HG03469 (cell line): ENCODE data around the gene ARPC1A.
"Not testable (repeated sequence)": the region's sequence is repeated elsewhere in the genome, so short reads cannot be mapped to it uniquely, and the experiment has no call there.

Experiments
- ATAC-seq: cut with Tn5 transposase; IDR thresholded peaks from one replicate; pipeline ENCODE4 v1.9.1; 2021; ENCODE audit warnings: mild to moderate bottlenecking, moderate library complexity, moderate number of reproducible peaks; ENCODE audit not compliant: unreplicated experiment

ARPC1A gene

DNA sequence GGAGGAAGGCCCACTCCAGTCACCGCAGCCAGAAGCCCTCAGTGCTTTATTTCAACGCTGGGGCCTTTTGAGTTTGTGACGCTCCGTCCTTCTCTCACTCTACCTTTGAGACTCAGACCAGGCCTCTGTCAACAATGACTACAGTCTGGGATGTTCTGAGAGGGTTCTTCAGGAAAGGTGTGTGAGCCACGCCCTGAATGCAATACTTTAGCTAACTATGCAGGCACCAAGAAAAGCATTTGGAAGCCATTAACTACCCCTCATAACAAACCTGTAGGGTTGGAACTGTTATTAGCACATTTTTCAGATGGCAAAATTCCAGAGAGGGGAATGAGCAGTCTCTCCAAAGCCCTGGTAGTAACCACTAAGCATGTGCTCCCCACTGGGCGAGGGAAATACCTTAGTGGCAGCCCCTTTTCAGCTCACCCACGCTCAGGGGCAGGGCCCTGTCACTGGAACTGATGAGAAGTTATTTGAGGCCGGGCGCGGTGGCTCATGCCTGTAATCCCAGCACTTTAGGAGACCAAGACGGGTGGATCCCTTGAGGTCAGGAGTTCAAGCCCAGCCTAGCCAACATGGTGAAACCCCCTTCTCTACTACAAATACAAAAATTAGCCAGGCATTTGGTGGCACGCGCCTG is 43.2 kb downstream of the ARPC1A start:
- no peak for ATAC-seq

DNA sequence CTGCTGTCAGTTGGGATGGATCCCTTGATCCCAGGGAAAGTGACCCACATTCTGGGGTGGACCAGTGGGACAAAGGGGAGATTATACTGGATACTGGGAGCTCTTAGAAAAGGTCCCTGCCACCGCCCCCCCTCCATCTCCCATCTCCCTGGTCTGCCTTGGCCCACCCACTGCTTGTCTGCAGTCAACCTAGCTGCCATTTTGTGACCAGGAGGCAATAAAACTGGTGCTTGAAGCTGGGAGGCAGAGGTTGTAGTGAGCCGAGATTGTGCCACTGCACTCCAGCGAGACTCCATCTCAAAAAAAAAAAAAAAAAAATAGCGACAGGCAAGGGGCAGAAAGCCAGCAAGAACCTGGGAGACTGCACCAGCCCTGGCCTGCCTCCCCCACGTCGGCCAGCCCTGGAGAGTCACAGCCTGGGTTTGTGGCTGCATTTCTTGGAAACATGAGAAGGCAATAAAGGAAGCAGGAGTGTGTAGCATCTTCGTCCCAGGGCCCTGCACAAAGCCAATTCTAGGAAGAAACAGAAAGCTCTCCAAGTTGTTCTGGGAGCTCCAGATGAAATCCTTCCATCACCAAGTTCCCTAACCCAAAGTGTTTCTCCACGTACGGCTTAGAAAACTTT is 44.2 kb downstream of the ARPC1A start:
- ATAC-seq: no peak

DNA sequence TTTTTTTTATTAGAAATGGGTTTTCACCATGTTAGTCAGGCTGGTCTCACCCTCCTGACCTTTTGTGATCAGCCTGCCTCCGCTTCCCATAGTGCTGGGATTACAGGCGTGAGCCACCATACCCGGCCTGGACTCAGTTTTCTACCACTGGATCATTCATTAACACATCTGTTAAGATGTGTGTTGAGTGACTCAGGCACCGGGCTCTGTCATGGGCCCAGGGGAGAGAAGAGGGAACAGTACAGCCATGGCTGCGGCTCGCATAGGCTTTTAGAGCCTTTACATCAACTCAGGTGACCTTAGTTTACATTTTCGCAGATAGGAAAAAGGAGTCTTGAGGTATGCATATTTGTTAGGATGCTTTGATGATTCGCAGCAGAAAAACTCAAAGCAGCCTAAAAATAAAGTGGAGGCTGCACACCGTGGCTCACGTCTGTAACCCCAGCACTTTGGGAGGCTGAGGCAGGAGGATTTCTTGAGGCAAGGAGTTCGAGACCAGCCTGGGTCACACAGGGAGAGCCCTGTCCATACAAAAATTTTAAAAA is 45.8 kb downstream of the ARPC1A start:
- no peak for ATAC-seq

DNA sequence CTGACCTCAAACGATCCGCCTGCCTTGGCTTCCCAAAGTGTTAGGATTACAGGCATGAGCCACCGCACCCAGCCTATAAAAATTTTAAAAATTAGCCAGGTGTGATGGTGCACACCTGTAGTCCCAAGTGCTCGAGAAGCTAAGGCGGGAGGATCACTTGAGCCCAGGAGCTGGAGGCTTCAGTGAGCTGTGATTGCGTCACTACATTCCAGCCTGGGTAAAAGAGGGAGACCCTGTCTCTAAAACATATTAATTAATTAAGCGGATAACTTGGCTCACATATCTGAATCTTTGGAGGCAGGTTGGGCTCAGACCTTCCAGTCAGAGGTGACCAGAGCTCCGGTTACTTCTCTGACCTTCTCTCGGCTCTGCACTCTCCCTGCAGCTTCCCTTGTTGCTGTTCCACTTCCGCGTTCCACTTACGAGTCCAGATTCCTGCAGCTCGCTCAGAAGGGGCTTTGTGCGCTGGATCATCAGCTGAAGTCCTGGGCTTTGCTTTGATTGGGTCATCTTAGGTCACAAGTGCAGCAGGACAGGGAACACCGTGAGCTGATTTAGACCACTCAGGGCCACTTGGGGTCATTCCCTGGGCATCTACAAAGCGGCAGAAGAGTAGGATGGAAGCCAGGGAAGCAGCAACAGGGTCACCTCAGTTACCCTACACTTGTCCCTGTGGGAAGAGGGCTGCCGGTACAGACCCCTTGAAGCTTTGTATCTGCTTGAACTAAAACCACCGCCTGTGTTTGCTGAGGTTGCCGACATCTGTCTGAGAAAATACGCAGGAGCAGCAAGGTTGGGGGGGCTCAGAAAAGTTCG is 46.8 kb downstream of the ARPC1A start:
- ATAC-seq: no peak

DNA sequence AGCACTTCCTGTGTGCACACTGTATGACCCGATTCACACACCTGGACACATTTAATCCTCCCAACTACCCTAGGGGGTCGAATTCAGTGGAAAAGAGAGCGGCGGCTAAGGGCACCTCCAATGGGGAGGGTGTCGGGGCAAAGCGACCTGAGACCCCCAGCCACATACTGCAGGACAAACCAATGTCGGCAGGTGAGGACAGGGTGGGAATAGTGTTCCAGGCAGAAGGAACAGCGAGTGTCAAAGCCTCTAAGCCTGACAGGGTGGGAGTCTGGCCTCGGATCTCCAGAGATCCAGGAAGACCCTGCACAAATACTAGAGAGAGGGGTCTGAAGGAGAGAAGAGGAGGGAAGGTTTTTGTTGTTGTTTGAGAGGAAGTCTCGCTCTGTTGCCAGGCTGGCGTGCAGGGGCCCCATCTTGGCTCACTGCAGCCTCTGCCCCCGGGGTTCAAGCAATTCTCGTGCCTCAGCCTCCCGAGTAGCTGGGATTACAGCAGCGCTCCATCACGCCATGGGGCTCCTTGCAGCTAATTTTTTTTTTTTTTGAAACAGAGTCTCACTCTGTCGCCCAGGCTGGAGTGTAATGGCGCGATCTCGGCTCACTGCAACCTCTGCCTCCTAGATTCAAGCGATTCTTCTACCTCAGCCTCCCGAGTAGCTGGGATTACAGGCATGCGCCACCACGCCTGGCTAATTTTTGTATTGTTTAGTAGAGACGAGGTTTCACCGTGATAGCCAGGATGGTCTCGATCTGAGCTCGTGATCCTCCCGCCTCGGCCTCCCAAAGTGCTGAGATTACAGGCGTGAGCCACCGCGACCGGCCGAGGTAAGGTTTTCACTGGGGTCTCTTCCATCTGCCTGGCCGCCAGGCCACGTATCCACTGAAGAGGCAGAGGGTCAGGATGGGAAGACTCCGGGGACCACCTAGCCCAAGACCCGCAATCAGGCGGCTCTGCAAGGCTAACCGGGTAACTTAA is 47.7 kb downstream of the ARPC1A start:
- ATAC-seq: no peak

DNA sequence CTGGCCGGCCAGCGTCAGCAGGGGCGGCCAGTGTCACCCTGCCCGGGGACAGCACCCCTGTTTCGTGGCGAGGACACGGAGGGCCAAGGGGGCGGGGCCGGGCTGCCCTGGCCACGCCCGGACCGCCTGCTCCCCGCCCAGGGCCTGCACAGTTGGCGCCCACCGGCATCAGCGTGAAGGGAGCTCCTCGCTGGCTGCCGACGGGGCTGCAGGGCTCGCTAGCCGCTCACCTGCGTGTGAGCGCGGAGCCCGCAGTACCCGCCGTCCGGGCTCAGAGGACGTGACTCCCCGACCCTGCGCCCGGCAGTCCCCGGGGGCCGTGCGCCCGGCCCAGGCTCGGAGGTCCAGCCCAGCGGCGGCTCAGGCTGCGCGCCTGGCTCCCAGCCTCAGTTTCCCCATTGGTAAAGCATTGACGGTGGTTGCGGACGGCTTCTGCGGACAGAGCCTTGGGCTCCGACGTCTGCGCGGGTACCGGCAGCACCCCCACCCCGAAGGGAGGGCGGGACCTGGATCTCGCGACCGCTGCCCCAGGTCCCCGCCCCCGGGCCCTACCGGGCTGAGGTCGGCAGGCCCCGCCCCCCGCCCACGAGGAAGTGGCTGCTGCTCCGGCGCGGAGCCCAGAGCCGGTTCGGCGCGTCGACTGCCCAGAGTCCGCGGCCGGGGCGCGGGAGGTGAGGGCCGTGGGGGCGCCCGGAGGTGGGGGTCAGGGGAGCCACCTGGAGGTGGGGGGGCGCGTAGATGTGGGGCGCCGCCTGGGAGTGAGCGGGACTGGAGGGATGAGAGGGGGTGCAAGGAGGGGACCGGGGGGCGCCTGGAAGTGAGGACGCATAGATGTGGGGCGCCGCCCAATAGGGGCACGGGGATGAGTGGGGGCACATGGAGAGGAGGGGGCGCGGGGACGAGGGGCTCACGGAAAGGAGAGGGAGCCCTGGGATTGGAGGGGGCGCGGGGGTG is 48.7 kb downstream of the ARPC1A start, which contains the start of gene ARPC1B:
Gene ARPC1B, plus strand, starts transcription at position 620 of the 954 bp plus-strand sequence. CDS start 10,985 bp downstream, outside the sequence.
- no peak for ATAC-seq

DNA sequence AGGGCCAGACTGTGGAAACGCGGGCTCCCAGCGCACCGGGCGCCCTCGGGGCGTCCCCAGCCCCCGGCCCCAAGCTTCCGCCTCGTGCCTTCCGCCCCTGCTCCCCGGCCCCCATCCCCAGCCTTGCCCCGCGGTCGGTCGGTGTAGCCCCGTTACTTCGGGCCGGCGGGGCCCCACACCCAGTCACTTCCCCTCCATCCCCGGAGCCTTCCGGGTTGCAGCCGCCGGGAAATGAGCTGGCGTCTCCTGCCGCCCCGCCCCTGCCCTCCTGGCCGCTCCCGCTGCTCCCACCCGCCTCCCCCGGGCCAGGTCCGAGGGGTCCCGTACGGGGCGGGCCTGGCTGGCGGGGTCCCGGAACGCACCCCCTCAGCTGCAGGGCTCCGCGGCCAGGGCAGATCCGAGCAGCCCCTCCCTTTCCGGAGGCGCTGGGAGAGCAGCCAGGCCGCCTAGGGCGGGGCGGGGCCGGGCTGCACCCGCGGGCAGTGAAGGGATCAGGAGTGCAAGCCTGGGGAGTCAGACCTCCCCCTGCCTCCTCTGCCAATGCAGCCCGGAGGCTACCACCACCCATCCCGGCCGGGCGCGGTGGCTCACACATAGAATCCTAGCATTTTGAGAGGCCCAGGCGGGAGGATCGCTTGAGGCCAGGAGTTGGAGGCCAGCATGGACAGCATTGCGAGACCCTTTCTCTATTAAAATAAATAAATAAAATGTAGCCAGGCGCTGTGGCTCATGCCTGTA is 49.5 kb downstream of the ARPC1A start:
- ATAC-seq: peak; percentile 37

DNA sequence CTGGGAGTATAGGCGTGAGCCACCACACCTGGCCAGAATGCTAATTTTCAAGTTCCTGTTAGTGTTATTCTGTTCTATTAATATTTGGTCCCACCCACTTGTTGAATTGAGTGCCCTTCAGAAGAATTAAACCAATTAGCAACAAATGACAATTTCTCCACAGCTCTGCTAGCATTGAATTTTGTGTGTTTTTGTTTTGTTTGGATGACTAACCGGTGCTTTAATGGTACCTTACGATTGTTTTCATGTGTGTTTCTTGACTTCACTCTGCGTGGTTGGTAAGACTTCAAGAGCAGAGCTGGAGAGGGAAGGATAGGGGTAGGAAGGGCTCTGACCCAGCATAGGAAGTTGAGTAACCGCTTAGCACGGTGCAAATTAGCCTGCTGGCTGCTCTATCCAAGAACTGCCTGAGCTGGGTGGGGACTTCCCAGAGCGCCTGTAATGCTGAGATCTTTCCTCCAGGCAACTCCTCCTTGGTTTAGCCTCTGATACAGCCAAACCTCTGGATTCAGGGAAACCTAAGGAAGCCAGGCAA is 53.4 kb downstream of the ARPC1A start:
- no peak for ATAC-seq

DNA sequence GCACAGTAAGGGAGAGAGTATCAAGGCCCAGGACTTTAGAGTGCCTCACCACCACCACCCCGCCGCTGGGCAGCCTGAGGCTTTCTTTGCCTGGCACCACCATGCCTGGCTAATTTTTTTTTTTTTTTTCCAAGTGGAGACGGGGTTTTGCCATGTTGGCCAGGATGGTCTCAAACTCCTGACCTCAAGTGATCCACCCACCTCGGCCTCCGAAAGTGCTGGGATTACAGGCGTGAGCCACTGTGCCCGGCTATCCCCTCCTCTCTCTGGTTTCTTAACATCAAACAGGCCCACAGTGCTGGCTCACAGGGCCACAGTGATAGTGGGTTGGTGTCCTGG is 54.0 kb downstream of the ARPC1A start:
- ATAC-seq: not testable (repeated sequence)

DNA sequence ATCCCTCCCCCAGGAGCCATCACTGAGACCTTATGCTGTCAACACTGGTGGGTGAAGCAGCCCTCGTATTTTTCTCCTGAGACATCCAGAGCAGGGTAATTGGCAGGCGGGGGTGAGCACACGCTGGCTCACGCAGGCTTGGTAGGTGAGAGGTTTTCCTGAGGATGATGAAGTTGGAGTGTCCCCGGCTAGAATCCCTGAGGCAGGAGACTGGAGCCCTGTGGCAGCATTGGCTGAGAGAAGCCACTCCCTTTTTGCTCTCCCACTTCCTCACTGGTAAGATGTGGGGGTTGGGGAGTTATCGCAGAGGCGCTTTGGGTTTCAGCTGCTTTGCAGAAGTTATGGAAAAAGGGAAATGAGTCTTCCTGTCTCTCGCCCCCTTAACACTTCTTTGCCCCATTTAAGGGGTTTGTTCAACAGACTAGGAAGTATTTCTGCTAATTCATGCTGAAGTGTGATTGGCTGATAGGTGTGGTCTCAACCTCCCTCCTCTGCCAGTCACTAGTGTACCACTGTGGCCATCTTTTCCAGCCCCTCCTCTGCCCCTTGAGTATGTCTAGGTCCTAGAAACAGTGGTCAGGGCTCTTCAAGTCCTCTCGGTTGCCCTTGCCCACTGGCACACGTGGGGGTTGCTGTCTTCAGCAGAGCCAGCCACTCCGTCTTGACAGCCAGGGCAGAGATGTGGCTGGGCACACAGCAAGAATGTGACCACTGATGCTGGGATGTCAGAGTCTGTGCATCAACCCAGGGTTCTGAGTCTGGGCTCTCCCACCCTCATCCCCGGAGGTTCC is 54.5 kb downstream of the ARPC1A start:
- no peak for ATAC-seq

DNA sequence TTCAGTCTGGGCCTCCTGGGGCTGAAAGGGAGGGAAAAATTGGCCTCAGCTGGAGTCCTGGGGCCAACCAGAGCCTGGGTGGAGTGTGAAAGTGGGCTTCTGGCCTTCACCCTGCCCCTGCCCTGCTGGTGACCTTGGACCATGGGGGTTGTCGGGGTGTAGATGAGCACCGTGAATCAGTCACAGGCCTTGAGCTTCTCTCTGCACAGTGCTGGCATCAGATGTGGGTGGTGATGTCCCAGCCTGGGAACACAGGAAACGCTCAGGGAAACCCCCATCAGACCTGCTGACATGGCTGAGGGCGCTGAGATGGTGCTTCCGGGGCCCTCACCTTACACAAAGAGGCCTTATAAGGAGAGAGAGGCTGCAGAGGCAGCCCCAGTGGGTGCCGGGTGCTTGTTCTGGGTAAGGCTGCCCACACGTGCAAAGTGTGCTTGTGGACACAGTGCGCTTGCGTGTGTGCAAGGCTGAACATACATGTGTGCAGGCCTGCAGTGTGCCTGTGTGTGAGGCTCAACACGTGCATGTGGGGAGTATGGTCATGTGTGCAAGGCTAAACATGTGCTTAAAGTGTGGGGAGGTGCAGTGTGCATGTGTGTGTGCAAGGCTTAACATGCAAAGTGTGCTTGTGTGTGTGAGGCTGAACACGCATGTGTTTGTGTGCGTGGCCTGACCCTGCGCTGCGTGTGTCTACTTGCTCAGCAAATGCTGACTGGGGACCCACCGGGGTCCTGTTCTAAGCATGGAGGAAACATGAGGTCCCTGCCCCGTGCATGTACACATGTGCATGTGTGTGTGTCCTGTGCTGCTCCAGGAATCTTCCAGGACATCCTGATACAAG is 55.3 kb downstream of the ARPC1A start:
- peak; percentile 67 for ATAC-seq

DNA sequence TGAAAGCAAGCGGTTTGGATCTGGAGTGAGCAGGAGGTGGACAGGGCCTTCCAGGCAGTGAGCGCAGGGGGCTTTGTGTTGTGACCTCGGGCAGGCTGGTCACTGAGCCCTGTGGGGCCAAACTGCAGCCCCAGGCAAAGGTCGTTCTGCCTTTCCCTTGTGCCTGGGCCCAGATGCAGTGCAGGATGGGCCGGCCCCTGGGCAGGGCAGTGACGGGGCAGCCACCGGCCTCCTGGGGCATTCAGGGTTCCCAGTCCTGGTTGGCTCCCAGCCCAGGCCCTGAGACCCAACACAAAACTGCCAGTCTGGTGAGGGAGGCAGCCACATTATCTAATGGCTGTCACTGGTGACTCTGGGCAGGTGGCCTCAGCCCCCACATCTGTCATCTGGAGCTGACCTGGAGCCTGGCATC is 56.0 kb downstream of the ARPC1A start:
- no peak for ATAC-seq

DNA sequence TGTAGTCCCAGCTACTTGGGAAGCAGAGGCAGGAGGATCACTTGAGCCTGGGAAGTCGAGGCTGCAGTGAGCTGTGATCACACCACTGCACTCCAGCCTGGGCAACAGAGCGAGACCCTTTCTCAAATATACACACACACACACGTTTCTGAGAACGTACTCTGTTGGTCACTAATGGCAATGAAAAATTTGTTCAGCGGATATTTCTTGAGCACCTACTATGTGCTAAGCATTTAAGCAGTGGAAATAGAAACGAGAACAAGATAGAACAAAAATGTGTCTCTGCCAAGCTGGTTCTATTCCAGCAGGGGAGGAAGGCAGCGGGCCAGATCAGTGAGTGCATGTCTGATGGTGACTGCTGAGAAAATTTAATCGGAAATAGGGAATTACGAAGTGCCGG is 57.5 kb downstream of the ARPC1A start:
- no peak for ATAC-seq

DNA sequence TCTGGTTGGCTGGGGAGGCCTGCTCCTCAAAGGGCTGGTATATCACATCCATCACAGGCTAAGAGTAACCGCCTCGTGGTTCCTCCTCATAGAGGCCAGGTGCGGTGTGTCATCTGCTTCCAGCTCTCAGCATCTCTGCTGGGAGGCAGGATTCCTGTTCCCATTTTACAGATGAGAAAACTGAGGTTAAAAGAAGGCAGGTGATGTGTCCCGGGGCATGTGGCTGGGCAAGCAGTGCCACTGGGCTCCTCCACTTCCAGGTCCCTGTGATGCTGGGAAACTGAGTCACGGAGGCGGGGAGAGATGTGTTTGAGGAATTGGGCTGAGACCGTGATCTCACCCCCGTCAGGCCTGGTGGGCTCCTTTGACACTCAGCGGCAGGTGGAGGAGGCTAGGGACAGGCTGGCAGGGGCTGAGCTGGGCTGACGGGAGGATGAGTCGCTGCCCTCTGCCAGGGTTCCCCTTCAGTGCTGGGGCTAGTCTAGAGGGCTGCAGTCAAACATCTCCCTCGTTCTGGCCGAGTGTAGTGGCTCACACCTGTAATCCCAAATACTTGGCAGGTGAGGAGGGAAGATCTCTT is 58.2 kb downstream of the ARPC1A start:
- ATAC-seq: no peak

DNA sequence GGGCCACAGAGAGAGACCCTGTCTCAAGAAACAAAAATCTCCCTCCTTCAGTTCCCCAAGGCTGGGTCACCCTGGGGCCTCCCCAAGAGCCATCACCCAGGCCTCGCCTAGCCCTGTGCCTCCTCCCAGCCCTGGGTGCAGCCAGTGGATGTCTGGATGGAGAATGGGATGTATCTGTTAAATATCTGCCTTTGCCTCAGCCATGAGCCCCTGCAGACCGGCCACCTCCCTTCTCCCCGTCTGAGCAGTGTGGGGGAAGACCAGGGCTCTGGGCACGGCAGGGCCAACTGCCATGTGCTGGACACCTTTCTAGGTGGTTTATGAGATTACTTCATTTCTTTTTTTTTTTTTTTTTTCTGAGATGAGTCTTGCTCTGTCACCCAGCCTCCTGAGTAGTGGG is 58.8 kb downstream of the ARPC1A start:
- ATAC-seq: no peak

DNA sequence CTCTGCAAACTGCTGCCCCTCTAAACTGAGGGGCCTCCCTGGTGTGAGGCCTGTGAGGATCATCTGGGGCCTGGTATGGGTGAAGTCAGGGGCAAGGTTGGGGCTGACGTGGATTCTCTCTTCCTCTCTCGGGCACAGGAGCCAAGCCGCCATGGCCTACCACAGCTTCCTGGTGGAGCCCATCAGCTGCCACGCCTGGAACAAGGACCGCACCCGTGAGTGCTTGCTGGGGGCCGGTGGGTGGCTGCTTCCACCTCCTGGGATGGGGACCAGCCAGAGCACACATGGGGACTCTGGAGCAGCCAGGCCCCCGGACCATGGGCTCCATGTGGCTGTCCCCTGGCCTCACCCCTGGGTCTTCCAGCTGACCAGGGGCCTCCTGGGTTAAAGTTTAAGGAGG is 59.9 kb downstream of the ARPC1A start:
- no peak for ATAC-seq
